HEK293 (cell line): Measurements from ENCODE around the gene BTBD9.

Experiments used
- CTCF ChIA-PET: fragments of 350-600 bp; formaldehyde crosslinking; extraction: SDS; loops from one replicate; lab custom pipeline; 2021; ENCODE audit warnings: antibody characterized with exemption; lab: Yijun Ruan, JAX
- POLR2A ChIA-PET: fragments of 300-600 bp; formaldehyde crosslinking; extraction: SDS; loops from one replicate; lab custom pipeline; 2020; ENCODE audit warnings: antibody characterized with exemption, inconsistent platforms; lab: Yijun Ruan, JAX
- H3K27ac ChIP-seq: fragments of 200-500 bp; sonication (Bioruptor generic); 2 replicates; pipeline ENCODE4 v1.5.1; 2014; ENCODE audit warnings: low read depth, low read length, control low read depth, inconsistent platforms; ENCODE audit errors: extremely low read depth
- H3K36me3 ChIP-seq, 2 experiments: fragments of 200-500 bp in 1 of 2; sonication (Bioruptor generic) in 1 of 2; 1 replicate in 1 of 2; 2 replicates in 1 of 2; pipeline ENCODE4 v1.5.1; 2014 to 2017; ENCODE audit warnings: inconsistent platforms in 2 of 2, low read length in 2 of 2; ENCODE audit not compliant: control insufficient read depth in 2 of 2, insufficient read depth in 1 of 2
- H3K4me1 ChIP-seq: fragments of 200-500 bp; sonication (Bioruptor generic); 2 replicates; pipeline ENCODE4 v1.5.1; 2014; ENCODE audit warnings: mild to moderate bottlenecking, low read length, inconsistent platforms; ENCODE audit not compliant: control insufficient read depth, insufficient read depth
- H3K4me3 ChIP-seq: 2 replicates; pipeline ENCODE4 v1.5.1; 2011; ENCODE audit warnings: low read depth, mild to moderate bottlenecking, control low read depth, low read length, moderate library complexity
- H3K9me3 ChIP-seq: fragments of 200-500 bp; sonication (Bioruptor generic); 2 replicates; pipeline ENCODE4 v1.5.1; 2014; ENCODE audit warnings: low read depth, low read length, inconsistent platforms; ENCODE audit not compliant: control insufficient read depth, insufficient read depth
- KLF7 ChIP-seq: fragments of 450-650 bp; formaldehyde crosslinking; IDR thresholded peaks from 2 replicates; pipeline ENCODE4 v1.5.1; 2016; ENCODE audit warnings: missing biosample characterization, missing genetic modification characterization, borderline replicate concordance
- KLF8 ChIP-seq: fragments of 450-650 bp; formaldehyde crosslinking; IDR thresholded peaks from 2 replicates; pipeline ENCODE4 v1.5.1; 2016; ENCODE audit warnings: missing biosample characterization, missing genetic modification characterization
- ZBTB26 ChIP-seq: fragments of 450-650 bp; formaldehyde crosslinking; optimal IDR thresholded peaks from 2 replicates; pipeline ENCODE3; 2016; ENCODE audit warnings: missing biosample characterization, mild to moderate bottlenecking, missing genetic modification characterization
- ZNF169 ChIP-seq: fragments of 450-650 bp; formaldehyde crosslinking; IDR thresholded peaks from 2 replicates; pipeline ENCODE4 v1.5.1; 2016; ENCODE audit warnings: missing biosample characterization, missing genetic modification characterization
- ZNF600 ChIP-seq: fragments of 450-650 bp; formaldehyde crosslinking; IDR thresholded peaks from 2 replicates; pipeline ENCODE4 v1.5.1; 2016; ENCODE audit warnings: missing biosample characterization, missing genetic modification characterization
- ZNF664 ChIP-seq: fragments of 450-650 bp; formaldehyde crosslinking; IDR thresholded peaks from 2 replicates; pipeline ENCODE4 v1.5.1; 2016; ENCODE audit warnings: missing biosample characterization, missing genetic modification characterization
- ZSCAN23 ChIP-seq: fragments of 450-650 bp; formaldehyde crosslinking; IDR thresholded peaks from 2 replicates; pipeline ENCODE4 v1.5.1; 2016; ENCODE audit warnings: missing biosample characterization, missing genetic modification characterization
- ZSCAN5A ChIP-seq: fragments of 450-650 bp; formaldehyde crosslinking; IDR thresholded peaks from 2 replicates; pipeline ENCODE4 v1.5.1; 2016; ENCODE audit warnings: missing biosample characterization, missing genetic modification characterization
- TF ChIP-seq, protein P1 (sequence below): fragments of 450-650 bp; formaldehyde crosslinking; IDR thresholded peaks from 2 replicates; pipeline ENCODE4 v1.5.1; 2016; ENCODE audit warnings: missing biosample characterization, missing genetic modification characterization, borderline replicate concordance
- TF ChIP-seq, protein P2 (sequence below): fragments of 450-650 bp; formaldehyde crosslinking; IDR thresholded peaks from 2 replicates; pipeline ENCODE4 v1.5.1; 2016; ENCODE audit warnings: missing biosample characterization, missing genetic modification characterization
- TF ChIP-seq, protein P3 (sequence below): fragments of 450-650 bp; formaldehyde crosslinking; IDR thresholded peaks from 2 replicates; pipeline ENCODE4 v1.5.0; 2017; ENCODE audit warnings: missing biosample characterization, missing genetic modification characterization, borderline replicate concordance

BTBD9 gene

GRCh38 chr6:38183856-38184584 lies 455.7 kb downstream of the BTBD9 start (continued):
- TF ChIP-seq, protein P1, sequence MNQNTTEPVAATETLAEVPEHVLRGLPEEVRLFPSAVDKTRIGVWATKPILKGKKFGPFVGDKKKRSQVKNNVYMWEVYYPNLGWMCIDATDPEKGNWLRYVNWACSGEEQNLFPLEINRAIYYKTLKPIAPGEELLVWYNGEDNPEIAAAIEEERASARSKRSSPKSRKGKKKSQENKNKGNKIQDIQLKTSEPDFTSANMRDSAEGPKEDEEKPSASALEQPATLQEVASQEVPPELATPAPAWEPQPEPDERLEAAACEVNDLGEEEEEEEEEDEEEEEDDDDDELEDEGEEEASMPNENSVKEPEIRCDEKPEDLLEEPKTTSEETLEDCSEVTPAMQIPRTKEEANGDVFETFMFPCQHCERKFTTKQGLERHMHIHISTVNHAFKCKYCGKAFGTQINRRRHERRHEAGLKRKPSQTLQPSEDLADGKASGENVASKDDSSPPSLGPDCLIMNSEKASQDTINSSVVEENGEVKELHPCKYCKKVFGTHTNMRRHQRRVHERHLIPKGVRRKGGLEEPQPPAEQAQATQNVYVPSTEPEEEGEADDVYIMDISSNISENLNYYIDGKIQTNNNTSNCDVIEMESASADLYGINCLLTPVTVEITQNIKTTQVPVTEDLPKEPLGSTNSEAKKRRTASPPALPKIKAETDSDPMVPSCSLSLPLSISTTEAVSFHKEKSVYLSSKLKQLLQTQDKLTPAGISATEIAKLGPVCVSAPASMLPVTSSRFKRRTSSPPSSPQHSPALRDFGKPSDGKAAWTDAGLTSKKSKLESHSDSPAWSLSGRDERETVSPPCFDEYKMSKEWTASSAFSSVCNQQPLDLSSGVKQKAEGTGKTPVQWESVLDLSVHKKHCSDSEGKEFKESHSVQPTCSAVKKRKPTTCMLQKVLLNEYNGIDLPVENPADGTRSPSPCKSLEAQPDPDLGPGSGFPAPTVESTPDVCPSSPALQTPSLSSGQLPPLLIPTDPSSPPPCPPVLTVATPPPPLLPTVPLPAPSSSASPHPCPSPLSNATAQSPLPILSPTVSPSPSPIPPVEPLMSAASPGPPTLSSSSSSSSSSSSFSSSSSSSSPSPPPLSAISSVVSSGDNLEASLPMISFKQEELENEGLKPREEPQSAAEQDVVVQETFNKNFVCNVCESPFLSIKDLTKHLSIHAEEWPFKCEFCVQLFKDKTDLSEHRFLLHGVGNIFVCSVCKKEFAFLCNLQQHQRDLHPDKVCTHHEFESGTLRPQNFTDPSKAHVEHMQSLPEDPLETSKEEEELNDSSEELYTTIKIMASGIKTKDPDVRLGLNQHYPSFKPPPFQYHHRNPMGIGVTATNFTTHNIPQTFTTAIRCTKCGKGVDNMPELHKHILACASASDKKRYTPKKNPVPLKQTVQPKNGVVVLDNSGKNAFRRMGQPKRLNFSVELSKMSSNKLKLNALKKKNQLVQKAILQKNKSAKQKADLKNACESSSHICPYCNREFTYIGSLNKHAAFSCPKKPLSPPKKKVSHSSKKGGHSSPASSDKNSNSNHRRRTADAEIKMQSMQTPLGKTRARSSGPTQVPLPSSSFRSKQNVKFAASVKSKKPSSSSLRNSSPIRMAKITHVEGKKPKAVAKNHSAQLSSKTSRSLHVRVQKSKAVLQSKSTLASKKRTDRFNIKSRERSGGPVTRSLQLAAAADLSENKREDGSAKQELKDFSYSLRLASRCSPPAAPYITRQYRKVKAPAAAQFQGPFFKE (tag by site-specific recombination) = no peak

GRCh38 chr6:38182426-38182825 lies 457.3 kb downstream of the BTBD9 start:
- ChIA-PET CTCF (no interaction called here), POLR2A (interaction anchor here (0.6 kb wide), 1 partner anchor 283 kb away, joined by 4 read pairs; no protein-coding TSS in a partner anchor)
- TF ChIP-seq, protein P2, sequence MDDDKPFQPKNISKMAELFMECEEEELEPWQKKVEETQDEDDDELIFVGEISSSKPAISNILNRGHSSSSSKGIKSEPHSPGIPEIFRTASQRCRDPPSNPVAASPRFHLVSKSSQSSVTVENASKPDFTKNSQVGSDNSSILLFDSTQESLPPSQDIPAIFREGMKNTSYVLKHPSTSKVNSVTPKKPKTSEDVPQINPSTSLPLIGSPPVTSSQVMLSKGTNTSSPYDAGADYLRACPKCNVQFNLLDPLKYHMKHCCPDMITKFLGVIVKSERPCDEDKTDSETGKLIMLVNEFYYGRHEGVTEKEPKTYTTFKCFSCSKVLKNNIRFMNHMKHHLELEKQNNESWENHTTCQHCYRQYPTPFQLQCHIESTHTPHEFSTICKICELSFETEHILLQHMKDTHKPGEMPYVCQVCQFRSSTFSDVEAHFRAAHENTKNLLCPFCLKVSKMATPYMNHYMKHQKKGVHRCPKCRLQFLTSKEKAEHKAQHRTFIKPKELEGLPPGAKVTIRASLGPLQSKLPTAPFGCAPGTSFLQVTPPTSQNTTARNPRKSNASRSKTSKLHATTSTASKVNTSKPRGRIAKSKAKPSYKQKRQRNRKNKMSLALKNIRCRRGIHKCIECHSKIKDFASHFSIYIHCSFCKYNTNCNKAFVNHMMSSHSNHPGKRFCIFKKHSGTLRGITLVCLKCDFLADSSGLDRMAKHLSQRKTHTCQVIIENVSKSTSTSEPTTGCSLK (tag by site-specific recombination) = no peak
- TF ChIP-seq ZBTB26 (tag by site-specific recombination) (no peak), ZNF169 (tag by site-specific recombination) (no peak), KLF8 (no peak), ZNF600 (tag by site-specific recombination) (no peak), ZNF664 (tag by site-specific recombination) (no peak), ZSCAN23 (no peak), KLF7 (no peak), ZSCAN5A (tag by site-specific recombination) (no peak)
- TF ChIP-seq, protein P3, sequence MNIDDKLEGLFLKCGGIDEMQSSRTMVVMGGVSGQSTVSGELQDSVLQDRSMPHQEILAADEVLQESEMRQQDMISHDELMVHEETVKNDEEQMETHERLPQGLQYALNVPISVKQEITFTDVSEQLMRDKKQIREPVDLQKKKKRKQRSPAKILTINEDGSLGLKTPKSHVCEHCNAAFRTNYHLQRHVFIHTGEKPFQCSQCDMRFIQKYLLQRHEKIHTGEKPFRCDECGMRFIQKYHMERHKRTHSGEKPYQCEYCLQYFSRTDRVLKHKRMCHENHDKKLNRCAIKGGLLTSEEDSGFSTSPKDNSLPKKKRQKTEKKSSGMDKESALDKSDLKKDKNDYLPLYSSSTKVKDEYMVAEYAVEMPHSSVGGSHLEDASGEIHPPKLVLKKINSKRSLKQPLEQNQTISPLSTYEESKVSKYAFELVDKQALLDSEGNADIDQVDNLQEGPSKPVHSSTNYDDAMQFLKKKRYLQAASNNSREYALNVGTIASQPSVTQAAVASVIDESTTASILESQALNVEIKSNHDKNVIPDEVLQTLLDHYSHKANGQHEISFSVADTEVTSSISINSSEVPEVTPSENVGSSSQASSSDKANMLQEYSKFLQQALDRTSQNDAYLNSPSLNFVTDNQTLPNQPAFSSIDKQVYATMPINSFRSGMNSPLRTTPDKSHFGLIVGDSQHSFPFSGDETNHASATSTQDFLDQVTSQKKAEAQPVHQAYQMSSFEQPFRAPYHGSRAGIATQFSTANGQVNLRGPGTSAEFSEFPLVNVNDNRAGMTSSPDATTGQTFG (tag by site-specific recombination) = no peak

More at GRCh38 chr6:38182426-38182825, 457.3 kb downstream of the BTBD9 start:
- no peak overlapping the region for H3K4me3 ChIP-seq
- H3K9me3 ChIP-seq = no peaks in the 10 kb centered on the region
- peaks cover 3% of the 10 kb centered on the region; the same call in 1 of the 2 replicates for H3K4me1 ChIP-seq
- H3K27ac ChIP-seq = no peak overlapping the region
- H3K36me3 ChIP-seq = no peaks in the 10 kb centered on the region
